ENCODE measurements around the gene C2CD4B. TPM values are rescaled to one million over a fixed set of nuclear protein-coding genes. Genes with fewer than 3 reads are reported as not detected.
A peak's percentile ranks its signal among the peaks of the same experiment; 100 is the strongest.

The C2CD4B gene
- total RNA-seq, 1 donor from 2014 or later: 100 TPM

- intact Hi-C loops (cut with DNase I): no loop called here
- H3K36me3 ChIP-seq: no peaks in the 10 kb centered on the region
- H3K9me3 ChIP-seq: no peaks in the 10 kb centered on the region
- peak overlapping the region; percentile 18 to 31 for H3K4me3 ChIP-seq
- H3K27ac ChIP-seq: peak overlapping the region; percentile 15 to 42
- DNase-seq (ENCODE audit: low spot score in 2 of 2): no peak
- H3K27me3 ChIP-seq: no peaks in the 10 kb centered on the region
- TF ChIP-seq, protein P1, sequence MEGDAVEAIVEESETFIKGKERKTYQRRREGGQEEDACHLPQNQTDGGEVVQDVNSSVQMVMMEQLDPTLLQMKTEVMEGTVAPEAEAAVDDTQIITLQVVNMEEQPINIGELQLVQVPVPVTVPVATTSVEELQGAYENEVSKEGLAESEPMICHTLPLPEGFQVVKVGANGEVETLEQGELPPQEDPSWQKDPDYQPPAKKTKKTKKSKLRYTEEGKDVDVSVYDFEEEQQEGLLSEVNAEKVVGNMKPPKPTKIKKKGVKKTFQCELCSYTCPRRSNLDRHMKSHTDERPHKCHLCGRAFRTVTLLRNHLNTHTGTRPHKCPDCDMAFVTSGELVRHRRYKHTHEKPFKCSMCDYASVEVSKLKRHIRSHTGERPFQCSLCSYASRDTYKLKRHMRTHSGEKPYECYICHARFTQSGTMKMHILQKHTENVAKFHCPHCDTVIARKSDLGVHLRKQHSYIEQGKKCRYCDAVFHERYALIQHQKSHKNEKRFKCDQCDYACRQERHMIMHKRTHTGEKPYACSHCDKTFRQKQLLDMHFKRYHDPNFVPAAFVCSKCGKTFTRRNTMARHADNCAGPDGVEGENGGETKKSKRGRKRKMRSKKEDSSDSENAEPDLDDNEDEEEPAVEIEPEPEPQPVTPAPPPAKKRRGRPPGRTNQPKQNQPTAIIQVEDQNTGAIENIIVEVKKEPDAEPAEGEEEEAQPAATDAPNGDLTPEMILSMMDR (IDR thresholded peaks at IDR 0.05): no peak
- H3K4me1 ChIP-seq: peaks cover 0 to 2% of the 10 kb centered on the region in 2 donors
These were observed 45.7 kb downstream of the C2CD4B start for GRCh38 chr15:62119227-62119864.

- peak overlapping the region in 1 of 2 donors; percentile 31 for H3K4me3 ChIP-seq
- DNase-seq (ENCODE audit: low spot score in 2 of 2): no peak
- peaks cover 0 to 2% of the 10 kb centered on the region in 2 donors for H3K4me1 ChIP-seq
- H3K27me3 ChIP-seq: no peaks in the 10 kb centered on the region
- no peaks in the 10 kb centered on the region for H3K36me3 ChIP-seq
- TF ChIP-seq, protein P1 (IDR thresholded peaks at IDR 0.05): no peak
- peak overlapping the region; percentile 14 to 15 for H3K27ac ChIP-seq
- H3K9me3 ChIP-seq: no peaks in the 10 kb centered on the region
- intact Hi-C loops (cut with DNase I): no loop called here
These were observed 46.4 kb downstream of the C2CD4B start for GRCh38 chr15:62118520-62119226.

DNA sequence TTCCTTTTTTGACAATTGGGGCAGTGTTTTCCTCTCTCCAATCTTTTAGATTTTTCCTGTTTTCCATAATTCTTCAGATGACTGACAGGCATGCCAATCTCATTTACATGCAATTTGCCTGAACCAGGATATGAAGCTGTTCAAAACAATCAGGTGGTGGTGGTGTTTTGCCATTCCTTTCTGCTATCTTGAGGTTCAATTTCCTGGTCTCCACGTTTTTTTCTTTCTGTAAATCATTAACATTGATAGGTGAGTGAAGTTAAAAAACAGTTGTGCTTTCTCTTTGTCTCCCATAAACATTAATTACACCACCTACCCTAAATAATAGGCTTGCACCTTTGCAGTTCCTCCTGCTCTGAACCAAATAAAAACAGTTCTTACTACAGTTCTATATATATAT, 49.2 kb downstream of the C2CD4B start:
- no peaks in the 10 kb centered on the region for H3K9me3 ChIP-seq
- no peak overlapping the region for H3K27ac ChIP-seq
- H3K27me3 ChIP-seq: no peaks in the 10 kb centered on the region
- DNase-seq (ENCODE audit: low spot score in 2 of 2): no peak
- no peak overlapping the region for H3K4me3 ChIP-seq
- peaks cover 0 to 2% of the 10 kb centered on the region in 2 donors for H3K4me1 ChIP-seq
- intact Hi-C loops (cut with DNase I): no loop called here
- TF ChIP-seq, protein P1 (IDR thresholded peaks at IDR 0.05): no peak
- no peaks in the 10 kb centered on the region for H3K36me3 ChIP-seq

Other genes starting within 250 kb of the C2CD4B start
- 33.6 TPM for gene VPS13C, start 104.8 kb downstream of the C2CD4B start, total RNA-seq
- not detected for gene C2CD4A, start 98.3 kb downstream of the C2CD4B start, total RNA-seq
- 30.3 TPM for gene TLN2, start 225.3 kb upstream of the C2CD4B start, total RNA-seq

Measured in ascending aorta (tissue), 2 donors.